ENCODE data around the gene CERS1.
"Not testable (repeated sequence)": the region's sequence is repeated elsewhere in the genome, so short reads cannot be mapped to it uniquely, and the experiment has no call there.

Gene CERS1

GRCh38 chr19:18908917-18909619, 13.1 kb upstream of the CERS1 start:
- peaks cover 17% of the 10 kb centered on the region for H3K4me1 ChIP-seq (ENCODE audit: insufficient read depth, insufficient read length)
- no peaks in the 10 kb centered on the region for H3K9me3 ChIP-seq (ENCODE audit: insufficient read depth, low read length)
- H3K4me3 ChIP-seq (ENCODE audit: insufficient read length, low read depth), result no peak overlapping the region
- H3K36me3 ChIP-seq (ENCODE audit: insufficient read depth, insufficient read length, low read length), result peaks cover 84% of the 10 kb centered on the region
- no peak for TF ChIP-seq SUZ12 (IDR thresholded peaks at IDR 0.05; ENCODE audit: extremely low read depth, insufficient read depth, insufficient read length)
- no peak for TF ChIP-seq ZNF274 (IDR thresholded peaks at IDR 0.05; ENCODE audit: low read depth, low read length)
- TF ChIP-seq YY1 (IDR thresholded peaks at IDR 0.05; ENCODE audit: insufficient read depth, insufficient read length), result no peak
- no peaks in the 10 kb centered on the region for H3K27me3 ChIP-seq (ENCODE audit: insufficient read depth, insufficient read length)
- no peak for DNase-seq (ENCODE audit: low read depth, low spot score)
- no peak overlapping the region for H3K9ac ChIP-seq (ENCODE audit: insufficient read length, low read depth)

GRCh38 chr19:18906605-18907519, 10.9 kb upstream of the CERS1 start:
- Histone ChIP-seq H3K36me3 (ENCODE audit: insufficient read depth, insufficient read length, low read length) (peaks cover 82% of the 10 kb centered on the region), H3K9me3 (ENCODE audit: insufficient read depth, low read length) (no peaks in the 10 kb centered on the region), H3K4me3 (ENCODE audit: insufficient read length, low read depth) (no peak overlapping the region), H3K4me1 (ENCODE audit: insufficient read depth, insufficient read length) (peaks cover 10% of the 10 kb centered on the region), H3K9ac (ENCODE audit: insufficient read length, low read depth) (peak overlapping the region; percentile 8), H3K27me3 (ENCODE audit: insufficient read depth, insufficient read length) (no peaks in the 10 kb centered on the region)
- TF ChIP-seq ZNF274 (IDR thresholded peaks at IDR 0.05; ENCODE audit: low read depth, low read length) (no peak), SUZ12 (IDR thresholded peaks at IDR 0.05; ENCODE audit: extremely low read depth, insufficient read depth, insufficient read length) (no peak), YY1 (IDR thresholded peaks at IDR 0.05; ENCODE audit: insufficient read depth, insufficient read length) (no peak)
- DNase-seq (ENCODE audit: low read depth, low spot score), result no peak

GRCh38 chr19:18905513-18906236, 9.7 kb upstream of the CERS1 start:
- peaks cover 85% of the 10 kb centered on the region for H3K36me3 ChIP-seq (ENCODE audit: insufficient read depth, insufficient read length, low read length)
- H3K4me1 ChIP-seq (ENCODE audit: insufficient read depth, insufficient read length), result peaks cover 10% of the 10 kb centered on the region
- TF ChIP-seq SUZ12 (IDR thresholded peaks at IDR 0.05; ENCODE audit: extremely low read depth, insufficient read depth, insufficient read length) (no peak), YY1 (IDR thresholded peaks at IDR 0.05; ENCODE audit: insufficient read depth, insufficient read length) (no peak), ZNF274 (IDR thresholded peaks at IDR 0.05; ENCODE audit: low read depth, low read length) (no peak)
- no peaks in the 10 kb centered on the region for H3K27me3 ChIP-seq (ENCODE audit: insufficient read depth, insufficient read length)
- no peaks in the 10 kb centered on the region for H3K9me3 ChIP-seq (ENCODE audit: insufficient read depth, low read length)
- H3K4me3 ChIP-seq (ENCODE audit: insufficient read length, low read depth), result no peak overlapping the region
- DNase-seq (ENCODE audit: low read depth, low spot score), result no peak
- H3K9ac ChIP-seq (ENCODE audit: insufficient read length, low read depth), result no peak overlapping the region

DNA sequence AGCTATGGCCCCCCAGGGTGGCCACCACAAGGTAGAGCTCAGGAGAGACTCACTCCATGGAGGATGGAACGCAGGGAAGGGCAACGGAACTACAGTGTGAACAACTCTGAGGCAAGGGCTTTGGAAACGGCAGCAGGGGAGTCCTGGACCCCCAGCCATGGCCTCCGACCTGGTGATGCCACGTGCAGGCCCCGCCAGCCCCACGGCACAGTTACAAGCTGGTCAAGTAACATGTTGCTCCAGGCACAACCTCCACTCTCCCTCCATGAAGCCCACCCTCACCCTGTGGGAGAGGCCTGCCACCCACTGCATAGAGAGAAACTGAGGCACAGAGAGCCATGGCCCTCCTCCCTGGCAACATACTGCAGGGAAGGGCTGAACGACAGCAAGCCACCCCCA, 9.1 kb upstream of the CERS1 start:
- Histone ChIP-seq H3K27me3 (ENCODE audit: insufficient read depth, insufficient read length) (no peaks in the 10 kb centered on the region), H3K9ac (ENCODE audit: insufficient read length, low read depth) (no peak overlapping the region), H3K4me3 (ENCODE audit: insufficient read length, low read depth) (no peak overlapping the region), H3K9me3 (ENCODE audit: insufficient read depth, low read length) (no peaks in the 10 kb centered on the region), H3K36me3 (ENCODE audit: insufficient read depth, insufficient read length, low read length) (peaks cover 85% of the 10 kb centered on the region), H3K4me1 (ENCODE audit: insufficient read depth, insufficient read length) (peaks cover 10% of the 10 kb centered on the region)
- no peak for TF ChIP-seq ZNF274 (IDR thresholded peaks at IDR 0.05; ENCODE audit: low read depth, low read length)
- no peak for TF ChIP-seq SUZ12 (IDR thresholded peaks at IDR 0.05; ENCODE audit: extremely low read depth, insufficient read depth, insufficient read length)
- TF ChIP-seq YY1 (IDR thresholded peaks at IDR 0.05; ENCODE audit: insufficient read depth, insufficient read length), result no peak
- DNase-seq (ENCODE audit: low read depth, low spot score), result no peak

GRCh38 chr19:18904334-18905057, 8.5 kb upstream of the CERS1 start:
- Histone ChIP-seq H3K4me3 (ENCODE audit: insufficient read length, low read depth) (no peak overlapping the region), H3K27me3 (ENCODE audit: insufficient read depth, insufficient read length) (no peaks in the 10 kb centered on the region), H3K4me1 (ENCODE audit: insufficient read depth, insufficient read length) (peaks cover 10% of the 10 kb centered on the region), H3K36me3 (ENCODE audit: insufficient read depth, insufficient read length, low read length) (peaks cover 85% of the 10 kb centered on the region), H3K9ac (ENCODE audit: insufficient read length, low read depth) (no peak overlapping the region), H3K9me3 (ENCODE audit: insufficient read depth, low read length) (no peaks in the 10 kb centered on the region)
- no peak for DNase-seq (ENCODE audit: low read depth, low spot score)
- TF ChIP-seq ZNF274 (IDR thresholded peaks at IDR 0.05; ENCODE audit: low read depth, low read length) (no peak), SUZ12 (IDR thresholded peaks at IDR 0.05; ENCODE audit: extremely low read depth, insufficient read depth, insufficient read length) (no peak), YY1 (IDR thresholded peaks at IDR 0.05; ENCODE audit: insufficient read depth, insufficient read length) (no peak)

DNA sequence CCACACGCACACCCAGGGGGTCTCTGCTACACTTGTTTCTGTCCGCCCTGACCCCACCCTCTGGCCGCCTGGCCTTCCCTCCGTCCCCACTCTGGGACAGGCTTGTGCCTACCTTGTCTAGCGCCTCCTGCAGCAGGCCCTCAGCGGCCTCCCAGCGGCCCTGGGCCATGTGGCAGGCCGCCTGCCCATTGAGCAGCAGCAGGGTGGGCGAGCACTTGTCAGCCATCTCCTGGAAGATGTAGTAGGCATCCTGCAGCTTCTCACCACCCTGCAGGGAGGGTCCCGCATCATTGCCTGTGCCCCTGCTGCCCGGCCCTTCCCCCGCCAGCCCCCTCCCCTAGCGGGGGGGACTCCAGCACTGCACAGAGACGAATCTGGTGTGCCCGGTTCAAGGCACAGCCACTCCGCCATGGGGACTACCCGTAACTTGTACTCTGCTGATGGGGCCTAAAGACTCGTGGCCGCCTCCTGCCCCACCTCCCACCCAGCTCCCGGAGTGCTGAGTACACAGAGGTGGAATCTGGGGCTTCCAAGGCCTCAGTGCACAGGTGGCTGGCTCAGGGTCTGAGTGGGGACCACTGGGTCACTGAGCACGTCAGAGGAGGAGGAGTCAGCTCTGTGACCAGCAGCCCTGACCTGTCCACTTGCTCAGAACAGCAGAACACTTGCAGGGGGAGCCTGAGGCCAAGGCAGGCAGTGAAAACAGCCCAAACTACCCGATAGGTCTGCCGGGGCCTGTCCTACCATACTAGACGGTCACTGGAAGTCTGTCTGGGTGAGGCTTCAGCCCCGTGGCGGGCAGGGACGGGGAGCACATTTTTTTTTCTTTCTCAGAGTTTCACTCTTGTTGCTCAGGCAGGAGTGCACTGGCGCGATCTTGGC, 7.4 kb upstream of the CERS1 start:
- Histone ChIP-seq H3K36me3 (ENCODE audit: insufficient read depth, insufficient read length, low read length) (peaks cover 87% of the 10 kb centered on the region), H3K4me1 (ENCODE audit: insufficient read depth, insufficient read length) (peaks cover 10% of the 10 kb centered on the region)

GRCh38 chr19:18902519-18902918, 6.6 kb upstream of the CERS1 start:
- not testable (repeated sequence) for H3K9me3 ChIP-seq (ENCODE audit: insufficient read depth, low read length); H3K27me3 ChIP-seq (ENCODE audit: insufficient read depth, insufficient read length); H3K4me3 ChIP-seq (ENCODE audit: insufficient read length, low read depth); DNase-seq (ENCODE audit: low read depth, low spot score); H3K9ac ChIP-seq (ENCODE audit: insufficient read length, low read depth)
- Histone ChIP-seq H3K4me1 (ENCODE audit: insufficient read depth, insufficient read length) (peaks cover 12% of the 10 kb centered on the region), H3K36me3 (ENCODE audit: insufficient read depth, insufficient read length, low read length) (peaks cover 80% of the 10 kb centered on the region)

More for the DNA sequence above, 7.4 kb upstream of the CERS1 start:
- Histone ChIP-seq H3K4me3 (ENCODE audit: insufficient read length, low read depth) (no peak overlapping the region), H3K9me3 (ENCODE audit: insufficient read depth, low read length) (no peaks in the 10 kb centered on the region), H3K9ac (ENCODE audit: insufficient read length, low read depth) (no peak overlapping the region), H3K27me3 (ENCODE audit: insufficient read depth, insufficient read length) (no peaks in the 10 kb centered on the region)
- no peak for DNase-seq (ENCODE audit: low read depth, low spot score)
- no peak for TF ChIP-seq YY1 (IDR thresholded peaks at IDR 0.05; ENCODE audit: insufficient read depth, insufficient read length)
- TF ChIP-seq ZNF274 (IDR thresholded peaks at IDR 0.05; ENCODE audit: low read depth, low read length), result no peak
- TF ChIP-seq SUZ12 (IDR thresholded peaks at IDR 0.05; ENCODE audit: extremely low read depth, insufficient read depth, insufficient read length), result no peak

All from NT2/D1 (cell line).